ENCODE data around the gene CGB7.

The CGB7 gene

DNA sequence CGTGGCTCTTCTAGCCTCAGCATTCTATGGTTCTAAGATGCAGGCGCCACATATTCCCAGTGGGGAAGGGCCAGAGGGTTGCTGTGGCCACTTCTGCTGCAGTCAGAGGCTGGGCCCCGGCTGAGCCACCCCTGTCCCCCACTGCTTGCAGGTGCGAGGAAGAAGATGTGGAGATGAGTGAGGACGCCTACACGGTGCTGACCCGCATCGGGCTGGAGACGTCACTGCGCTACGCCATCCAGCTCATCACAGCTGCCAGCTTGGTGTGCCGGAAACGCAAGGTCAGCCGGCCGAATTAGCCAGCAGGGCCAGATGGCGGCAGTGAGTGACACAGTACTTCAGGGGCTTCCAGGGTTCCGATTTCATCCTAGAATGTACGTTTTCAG lies 42.7 kb downstream of the CGB7 start:
- DNase-seq = no peak

DNA sequence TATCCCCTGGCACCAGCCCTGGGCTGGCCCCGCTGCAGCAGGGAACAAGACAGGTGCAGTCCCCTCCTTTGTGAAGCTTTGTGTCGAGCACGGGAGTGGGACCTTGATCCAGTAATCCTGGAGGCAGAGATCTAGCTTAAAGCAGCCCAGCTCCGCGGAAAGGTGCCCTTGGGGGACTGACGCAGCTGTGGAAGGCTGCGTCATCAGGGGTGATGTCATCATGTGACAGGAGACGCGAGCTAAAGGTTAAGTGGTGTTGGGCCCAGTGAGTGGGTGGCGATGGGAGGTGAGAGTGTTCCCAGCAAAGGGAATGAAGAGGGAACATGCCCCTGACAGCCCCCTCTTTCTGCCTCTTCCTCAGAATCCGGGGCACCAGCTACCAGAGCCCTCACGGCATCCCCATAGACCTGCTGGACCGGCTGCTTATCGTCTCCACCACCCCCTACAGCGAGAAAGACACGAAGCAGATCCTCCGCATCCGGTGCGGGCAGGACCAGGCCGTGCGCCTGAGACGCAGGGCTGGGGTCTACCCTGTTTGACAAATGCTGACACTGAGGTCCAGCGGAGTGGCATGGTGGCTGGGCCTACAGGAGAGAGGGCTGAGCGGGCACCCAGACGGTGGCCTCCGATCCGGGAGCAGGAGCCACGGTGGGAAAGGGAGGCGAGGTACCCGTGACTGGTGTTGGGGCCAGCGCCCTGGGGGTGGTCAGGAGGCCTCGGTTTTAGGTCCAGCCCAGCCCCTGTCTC lies 43.3 kb downstream of the CGB7 start:
- DNase-seq = no peak

GRCh38 chr19:49011194-49011593 lies 46.4 kb downstream of the CGB7 start:
- DNase-seq = no peak

DNA sequence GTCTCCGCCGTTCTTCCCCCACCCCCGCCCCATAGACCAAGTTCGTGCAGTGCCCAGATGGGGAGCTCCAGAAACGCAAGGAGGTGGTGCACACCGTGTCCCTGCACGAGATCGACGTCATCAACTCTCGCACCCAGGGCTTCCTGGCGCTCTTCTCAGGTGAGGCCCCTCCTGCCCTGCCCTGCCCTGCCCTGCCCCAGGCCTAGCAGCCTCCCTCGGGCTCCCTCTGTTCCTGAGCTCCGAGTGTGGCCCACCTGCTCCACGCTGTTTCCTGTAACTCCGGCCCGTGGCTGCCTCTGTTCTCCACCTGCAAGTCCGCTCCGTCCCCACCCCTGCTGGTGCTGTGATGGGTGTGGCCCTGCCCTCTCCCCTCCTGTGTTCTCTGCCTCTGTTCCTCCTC lies 47.1 kb downstream of the CGB7 start:
- DNase-seq = no peak

- no peak for DNase-seq
These were observed 47.7 kb downstream of the CGB7 start for GRCh38 chr19:49009828-49010227.

DNA sequence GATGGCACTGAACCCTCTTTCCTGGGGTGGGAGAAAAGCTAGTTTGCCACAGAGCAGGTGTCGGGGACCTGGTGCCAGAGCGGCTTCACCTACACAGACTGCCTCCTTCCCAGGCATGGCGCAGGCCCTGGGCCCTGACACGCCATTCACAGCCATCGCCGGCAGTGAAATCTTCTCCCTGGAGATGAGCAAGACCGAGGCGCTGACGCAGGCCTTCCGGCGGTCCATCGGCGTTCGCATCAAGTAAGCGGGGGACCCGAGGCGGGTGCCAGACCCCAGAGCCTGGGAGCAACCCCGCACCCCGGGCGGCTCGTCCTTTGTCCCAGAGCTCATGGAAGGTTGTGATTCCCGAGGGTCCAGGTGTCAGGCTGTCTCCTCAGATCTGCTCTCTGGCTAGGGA lies 50.6 kb downstream of the CGB7 start:
- no peak for DNase-seq

- DNase-seq = no peak
These were observed 52.5 kb downstream of the CGB7 start for GRCh38 chr19:49004964-49005614.
